A673 (cell line): ENCODE data around the gene ZNF689. TPM values are rescaled to one million over a fixed set of nuclear protein-coding genes. Genes with fewer than 3 reads are reported as not detected.

Experiments used
- BruUV-seq: library from RNA; stranded (reverse); fragments of 400-500 nt; replicated peaks from 2 replicates; lab custom pipeline; 2021; lab: Mats Ljungman, UMichigan
- CTCF ChIA-PET: fragments of 300-600 bp; sonication (Branson Sonifier 250); formaldehyde crosslinking; loops from one replicate; lab custom pipeline; 2022; ENCODE audit warnings: antibody characterized with exemption; lab: Charles Lee
- POLR2A ChIA-PET: fragments of 300-600 bp; sonication (Branson Sonifier 250); formaldehyde crosslinking; loops from one replicate; lab custom pipeline; 2022; ENCODE audit warnings: antibody characterized with exemption; ENCODE audit not compliant: low non-redundant PET; lab: Charles Lee
- DNase-seq: peaks from one replicate; pipeline ENCODE4 v3.0.0-alpha.2; 2015; ENCODE audit warnings: low spot score
- H3K27ac ChIP-seq: fragments of 200-600 bp; sonication (generic); 2 replicates; pipeline ENCODE4 v1.5.1; 2016; ENCODE audit warnings: mixed run types, low read depth, mild to moderate bottlenecking, mixed read lengths, antibody characterized with exemption, low read length; ENCODE audit not compliant: poor library complexity, severe bottlenecking
- H3K27me3 ChIP-seq: fragments of 200-600 bp; sonication (generic); replicated peaks from 2 replicates; pipeline ENCODE4 v1.6.1; 2017; ENCODE audit warnings: mixed run types, low read depth, mild to moderate bottlenecking, mixed read lengths, antibody characterized with exemption, low read length; ENCODE audit not compliant: insufficient read depth, poor library complexity
- H3K36me3 ChIP-seq: fragments of 200-600 bp; sonication (generic); 2 replicates; pipeline ENCODE4 v1.6.1; 2016; ENCODE audit warnings: mixed run types, mild to moderate bottlenecking, mixed read lengths, antibody characterized with exemption, low read length; ENCODE audit not compliant: insufficient read depth, poor library complexity, severe bottlenecking
- H3K4me1 ChIP-seq: fragments of 200-600 bp; sonication (generic); 2 replicates; pipeline ENCODE4 v1.6.1; 2017; ENCODE audit warnings: mixed run types, mild to moderate bottlenecking, mixed read lengths, antibody characterized with exemption, low read length; ENCODE audit not compliant: insufficient read depth, poor library complexity, severe bottlenecking
- H3K4me3 ChIP-seq: fragments of 200-600 bp; sonication (generic); 2 replicates; pipeline ENCODE4 v1.5.1; 2016; ENCODE audit warnings: low read depth, mixed run types, mild to moderate bottlenecking, mixed read lengths, low read length; ENCODE audit not compliant: poor library complexity, severe bottlenecking
- H3K9me3 ChIP-seq: fragments of 200-600 bp; sonication (generic); 2 replicates; pipeline ENCODE4 v1.6.1; 2016; ENCODE audit warnings: mixed run types, low read depth, mild to moderate bottlenecking, mixed read lengths, antibody characterized with exemption, low read length; ENCODE audit not compliant: poor library complexity, severe bottlenecking
- EZH2 ChIP-seq: fragments of 200-600 bp; sonication (generic); IDR thresholded peaks from 2 replicates; pipeline ENCODE4 v1.6.1; 2017; ENCODE audit warnings: borderline replicate concordance, low read depth, mild to moderate bottlenecking, mixed read lengths, antibody characterized with exemption, low read length; ENCODE audit not compliant: poor library complexity, severe bottlenecking
- intact Hi-C: fragments of 100-400 bp; cut with micrococcal nuclease; formaldehyde crosslinking; loops from one replicate; pipeline ENCODE4 v1.10.0; 2022; ENCODE audit not compliant: unreplicated experiment
- total RNA-seq: library from RNA; stranded (reverse); gene quantifications from 2 replicates; pipeline ENCODE4 v1.2.3, GENCODE V29; 2021
- TF ChIP-seq, protein P1 (sequence below): fragments of 300-800, 200-600 bp; sonication (generic); conservative IDR thresholded peaks from 2 replicates; pipeline ENCODE4 v1.5.1; 2017; ENCODE audit warnings: low read depth, mild to moderate bottlenecking, antibody characterized with exemption, low read length, moderate library complexity, mixed read lengths

ZNF689 gene
- total RNA-seq, 1 experiment from 2014 or later = 21.1 TPM

DNA sequence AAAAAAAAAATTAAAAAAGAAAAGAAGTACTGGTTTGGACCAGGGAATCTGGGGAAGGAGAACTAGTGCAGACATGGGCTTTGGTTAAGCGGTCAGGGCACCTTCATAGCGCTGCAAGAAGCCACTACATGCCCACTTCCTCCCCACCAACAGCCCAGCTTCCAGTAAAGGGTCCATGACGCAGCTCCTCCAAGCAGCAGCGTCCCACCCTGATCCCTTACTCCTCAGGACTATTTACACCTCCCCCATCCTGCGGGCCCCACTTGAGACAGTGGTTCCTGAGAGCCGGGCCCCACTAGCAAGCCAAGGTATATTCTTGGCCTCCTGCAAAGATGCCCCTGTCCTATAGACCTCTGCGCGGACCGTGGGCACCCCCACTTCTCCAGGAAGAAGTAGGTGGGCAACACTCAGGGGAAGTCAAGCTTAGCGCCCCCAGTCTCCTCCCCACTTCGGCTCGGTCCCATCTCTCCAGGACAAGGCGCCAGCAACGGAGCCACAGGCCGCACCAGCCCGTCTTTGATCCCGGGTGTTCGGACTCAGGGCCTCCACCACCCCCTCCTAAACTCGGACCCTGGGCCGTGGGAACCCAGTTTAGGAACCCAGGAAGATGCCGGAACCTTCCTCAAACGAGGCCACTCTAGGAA, 39.7 kb upstream of the ZNF689 start:
- intact Hi-C loops = loop anchor here (1.0 kb wide), 1 partner anchor 8 kb away; the partner anchor contains the start of gene FBRS
- ChIA-PET CTCF (interaction anchor here (0.5 to 0.7 kb wide), 2 partner anchors 51 to 240 kb away, joined by 3 to 9 read pairs; no protein-coding TSS in a partner anchor), POLR2A (interaction anchor here (0.5 kb wide), 1 partner anchor 23 kb away, joined by 4 read pairs; no protein-coding TSS in a partner anchor)
- H3K9me3 ChIP-seq = no peaks in the 10 kb centered on the region
- peaks cover 5% of the 10 kb centered on the region for H3K4me1 ChIP-seq
- no peak for TF ChIP-seq EZH2
- TF ChIP-seq, protein P1, sequence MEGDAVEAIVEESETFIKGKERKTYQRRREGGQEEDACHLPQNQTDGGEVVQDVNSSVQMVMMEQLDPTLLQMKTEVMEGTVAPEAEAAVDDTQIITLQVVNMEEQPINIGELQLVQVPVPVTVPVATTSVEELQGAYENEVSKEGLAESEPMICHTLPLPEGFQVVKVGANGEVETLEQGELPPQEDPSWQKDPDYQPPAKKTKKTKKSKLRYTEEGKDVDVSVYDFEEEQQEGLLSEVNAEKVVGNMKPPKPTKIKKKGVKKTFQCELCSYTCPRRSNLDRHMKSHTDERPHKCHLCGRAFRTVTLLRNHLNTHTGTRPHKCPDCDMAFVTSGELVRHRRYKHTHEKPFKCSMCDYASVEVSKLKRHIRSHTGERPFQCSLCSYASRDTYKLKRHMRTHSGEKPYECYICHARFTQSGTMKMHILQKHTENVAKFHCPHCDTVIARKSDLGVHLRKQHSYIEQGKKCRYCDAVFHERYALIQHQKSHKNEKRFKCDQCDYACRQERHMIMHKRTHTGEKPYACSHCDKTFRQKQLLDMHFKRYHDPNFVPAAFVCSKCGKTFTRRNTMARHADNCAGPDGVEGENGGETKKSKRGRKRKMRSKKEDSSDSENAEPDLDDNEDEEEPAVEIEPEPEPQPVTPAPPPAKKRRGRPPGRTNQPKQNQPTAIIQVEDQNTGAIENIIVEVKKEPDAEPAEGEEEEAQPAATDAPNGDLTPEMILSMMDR = no peak
- peaks cover 13% of the 10 kb centered on the region for H3K36me3 ChIP-seq
- H3K4me3 ChIP-seq = peak overlapping the region; percentile 86
- peak overlapping the region; percentile 85 for H3K27ac ChIP-seq
- no peaks in the 10 kb centered on the region for H3K27me3 ChIP-seq
- TSS peak; percentile 86 for BruUV-seq
- no peak for DNase-seq

DNA sequence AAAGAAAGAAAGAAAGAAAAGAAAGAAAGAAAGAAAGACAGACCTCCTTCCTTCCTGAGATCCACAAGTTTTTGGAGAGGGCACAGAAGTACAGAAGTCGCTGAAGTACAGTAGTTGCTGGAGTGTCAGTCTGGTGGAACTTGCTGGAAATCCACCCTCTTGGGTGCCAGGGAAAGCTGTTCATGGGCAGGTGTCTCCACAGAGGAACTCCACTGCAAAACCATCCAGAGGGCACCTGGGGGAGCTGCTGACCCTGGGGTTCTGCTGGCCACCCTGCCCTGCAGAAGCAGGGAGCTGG, 37.0 kb upstream of the ZNF689 start:
- peaks cover 3% of the 10 kb centered on the region for H3K4me1 ChIP-seq
- BruUV-seq = no TSS peak
- H3K4me3 ChIP-seq = no peak overlapping the region
- H3K9me3 ChIP-seq = no peaks in the 10 kb centered on the region
- no peak overlapping the region for H3K27ac ChIP-seq
- intact Hi-C loops = no loop called here
- H3K27me3 ChIP-seq = no peaks in the 10 kb centered on the region
- TF ChIP-seq EZH2 = no peak
- TF ChIP-seq, protein P1 = no peak
- CTCF ChIA-PET = no interaction called here
- no peak for DNase-seq
- POLR2A ChIA-PET = no interaction called here
- no peaks in the 10 kb centered on the region for H3K36me3 ChIP-seq

DNA sequence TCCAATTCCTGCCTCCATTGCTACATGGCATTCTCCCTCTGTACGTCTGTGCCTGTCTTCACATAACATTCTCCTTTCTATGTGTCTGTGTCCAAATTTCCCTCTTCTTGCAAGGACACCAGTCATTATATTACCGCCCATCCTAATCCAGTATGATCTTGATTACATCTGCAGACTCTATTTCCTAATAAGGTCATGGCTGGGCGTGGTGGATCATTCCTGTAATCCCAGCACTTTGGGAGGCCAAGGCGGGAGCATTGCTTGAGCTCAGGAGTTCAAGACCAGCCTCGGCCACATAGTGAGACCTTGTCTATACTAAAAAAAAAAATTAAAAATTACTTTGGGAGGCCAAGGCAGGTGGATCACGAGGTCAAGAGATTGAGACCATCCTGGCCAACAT, 35.5 kb upstream of the ZNF689 start:
- no peak overlapping the region for H3K27ac ChIP-seq
- H3K4me3 ChIP-seq = no peak overlapping the region
- H3K36me3 ChIP-seq = no peaks in the 10 kb centered on the region
- ChIA-PET CTCF (no interaction called here), POLR2A (no interaction called here)
- H3K9me3 ChIP-seq = no peaks in the 10 kb centered on the region
- H3K4me1 ChIP-seq = no peaks in the 10 kb centered on the region
- intact Hi-C loops = no loop called here
- DNase-seq = no peak
- H3K27me3 ChIP-seq = no peaks in the 10 kb centered on the region
- no TSS peak for BruUV-seq
- TF ChIP-seq EZH2 = no peak
- TF ChIP-seq, protein P1 = no peak
